Right renal cortex interstitium (tissue), 3 donors: ENCODE results near the gene MIA. TPM values are rescaled to one million over a fixed set of nuclear protein-coding genes. Genes with fewer than 3 reads are reported as not detected.
"Not testable (repeated sequence)": the region's sequence is repeated elsewhere in the genome, so short reads cannot be mapped to it uniquely, and the experiment has no call there.

Experiments
- DNase-seq, 3 donors: peaks; one replicate each; pipeline ENCODE4 v3.0.0-alpha.2; 2013; ENCODE audit warnings: low read depth in 3 of 3, low spot score in 2 of 3
- polyA plus RNA-seq, 3 donors: library from polyadenylated mRNA; unstranded; fragments of 120-200 nt; gene quantifications; one replicate each; pipeline ENCODE4 v1.2.1, GENCODE V29; 2013; ENCODE audit not compliant: insufficient read length in 3 of 3

MIA gene
- polyA plus RNA-seq, 3 donors: 0.31 to 1.6 (median 0.69) TPM

DNA sequence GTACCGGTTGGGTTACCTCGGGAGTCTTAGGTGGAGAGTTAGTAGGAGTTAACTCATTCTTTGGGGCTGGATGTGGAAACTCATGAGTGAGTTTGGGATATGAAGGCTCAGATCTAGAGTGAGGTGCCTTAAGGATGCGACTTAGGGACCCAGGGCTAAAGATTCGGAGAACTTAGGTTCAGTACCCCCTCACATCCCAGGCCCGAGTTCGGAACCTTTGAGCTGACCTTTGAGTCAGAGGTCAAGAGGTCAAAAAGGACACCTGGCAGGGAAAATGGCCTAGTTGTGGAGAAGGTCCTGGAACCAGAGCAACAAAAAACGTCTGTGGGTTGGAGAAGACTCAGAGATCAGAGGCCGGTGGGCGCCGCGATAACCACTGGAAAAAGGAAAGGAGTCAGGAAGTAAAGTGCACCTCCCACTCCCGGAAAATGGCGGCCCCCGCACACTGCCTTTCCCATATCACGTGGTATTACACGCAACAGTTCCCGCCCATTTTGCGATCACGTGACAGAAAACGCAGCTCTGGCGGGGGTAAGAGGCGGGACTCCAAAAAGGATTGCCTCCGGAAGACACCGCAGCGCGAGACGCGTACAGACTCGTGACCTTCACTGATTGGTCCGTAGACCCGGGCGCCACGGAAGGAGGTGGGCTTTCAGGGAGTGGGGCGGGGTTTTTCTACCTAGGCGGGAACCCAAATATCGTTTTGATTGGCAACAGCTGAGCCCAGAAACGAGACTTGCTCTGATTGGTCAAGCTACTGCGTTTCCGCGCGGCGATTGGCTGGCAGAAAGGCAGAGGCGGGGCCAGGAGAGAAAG is 25.1 kb upstream of the MIA start, which contains the start of gene ACTMAP:
TSS of gene ACTMAP (minus strand) at position 420 of the 816 bp plus-strand sequence. CDS start 674 bp downstream, outside the sequence.
- peak; percentile 99 to 100 (median 100) for DNase-seq

DNA sequence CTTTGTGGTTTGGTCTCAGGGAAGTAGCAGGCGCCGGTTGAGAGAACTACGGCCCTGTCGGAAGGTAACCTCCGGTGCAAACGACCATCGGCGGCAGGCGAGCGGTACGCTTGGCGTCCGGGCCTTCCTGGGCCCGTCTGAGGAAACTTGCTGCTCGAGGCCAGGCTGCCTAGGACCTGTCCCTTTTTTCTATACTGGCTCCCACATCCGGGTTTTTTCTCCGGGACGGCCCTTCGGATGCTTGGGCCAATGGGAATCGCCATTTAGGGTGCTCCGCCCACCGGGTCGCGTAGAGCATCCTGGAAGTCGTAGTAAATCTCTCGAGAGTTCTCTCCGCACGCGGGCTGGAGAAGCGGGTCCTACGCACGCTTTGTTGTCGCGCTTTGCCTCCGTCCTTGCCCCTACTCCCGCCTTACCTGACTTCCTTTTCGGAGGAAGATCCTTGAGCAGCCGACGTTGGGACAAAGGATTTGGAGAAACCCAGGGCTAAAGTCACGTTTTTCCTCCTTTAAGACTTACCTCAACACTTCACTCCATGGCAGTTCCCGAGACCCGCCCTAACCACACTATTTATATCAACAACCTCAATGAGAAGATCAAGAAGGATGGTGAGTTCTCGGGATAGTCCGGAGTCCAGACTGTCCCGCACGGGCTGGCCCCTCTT is 24.3 kb upstream of the MIA start, which contains the start of gene SNRPA:
TSS of gene SNRPA (plus strand) at position 330 of the 664 bp plus-strand sequence. CDS start at position 536, 206 bp downstream.
- peak in 2 of 3 donors; percentile 98 for DNase-seq

DNA sequence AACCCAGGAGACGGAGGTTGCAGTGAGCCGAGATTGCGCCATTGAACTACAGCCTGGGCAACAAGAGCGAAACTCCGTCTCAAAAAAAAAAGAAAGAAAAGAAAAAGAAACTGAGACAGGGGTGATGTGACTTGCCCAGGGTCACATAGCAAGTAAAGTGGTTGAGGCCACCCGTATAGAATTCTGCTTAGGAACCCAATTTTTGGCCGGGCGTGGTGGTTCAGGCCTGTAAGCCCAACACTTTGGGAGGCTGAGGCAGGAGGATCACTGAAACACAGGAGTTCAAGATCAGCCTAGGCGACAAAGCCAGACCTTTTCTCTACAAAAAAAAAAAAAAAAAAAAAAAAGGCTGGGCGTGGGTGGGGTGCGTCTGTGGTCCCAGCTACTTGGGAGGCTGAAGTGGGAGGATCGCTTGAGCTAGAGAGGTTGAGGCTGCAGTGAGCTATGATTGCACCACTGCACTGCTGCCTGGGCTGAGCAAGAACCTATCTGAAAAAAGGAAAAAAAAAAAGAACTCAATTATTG is 23.0 kb upstream of the MIA start:
- DNase-seq: no peak

DNA sequence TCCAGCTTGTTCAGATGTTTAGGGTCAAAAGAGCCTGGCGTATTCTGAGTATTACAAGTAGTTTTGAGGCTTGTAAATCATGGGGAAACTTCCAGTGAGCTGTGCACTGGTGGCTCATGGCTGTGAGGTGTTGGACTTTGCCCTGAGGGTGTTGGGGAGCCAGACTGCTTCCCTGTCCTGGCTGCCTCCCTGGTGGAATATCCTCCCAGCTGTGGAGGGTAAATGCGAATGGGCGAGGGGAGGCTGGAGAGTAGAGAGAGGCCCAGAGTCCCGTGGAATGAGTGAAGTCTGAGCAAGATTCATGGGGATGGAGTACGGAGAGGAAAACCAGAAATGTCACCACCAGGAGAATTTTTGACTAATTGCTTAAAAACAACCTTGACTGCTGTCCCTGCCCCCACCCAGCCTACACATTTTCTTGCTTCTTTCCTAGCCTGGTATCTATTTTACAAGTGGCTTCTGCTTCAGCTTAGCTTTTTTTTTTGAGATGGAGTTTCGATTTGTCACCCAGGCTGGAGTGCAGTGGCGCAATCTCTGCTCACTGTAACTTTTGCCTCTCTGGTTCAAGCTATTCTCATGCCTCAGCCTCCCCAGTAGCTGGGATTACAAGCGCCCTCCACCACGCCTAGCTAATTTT is 20.6 kb upstream of the MIA start:
- DNase-seq: no peak

DNA sequence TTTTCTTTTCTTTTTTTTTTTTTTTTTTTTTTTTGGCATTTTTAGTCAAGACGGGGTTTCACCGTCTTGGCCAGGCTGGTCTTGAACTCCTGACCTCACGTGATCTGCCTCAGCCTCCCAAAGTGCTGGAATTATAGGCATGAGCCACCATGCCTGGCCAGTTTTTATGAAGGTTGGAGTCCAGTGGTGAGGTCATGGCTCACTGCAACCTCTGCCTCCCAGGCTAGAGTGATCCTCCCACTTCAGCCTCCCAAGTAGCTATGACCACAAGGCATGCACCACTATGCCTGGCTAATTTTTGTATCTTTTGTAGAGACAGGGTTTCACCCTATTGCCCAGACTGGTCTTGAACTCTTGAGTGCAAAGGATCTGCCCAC is 20.1 kb upstream of the MIA start:
- no peak for DNase-seq

DNA sequence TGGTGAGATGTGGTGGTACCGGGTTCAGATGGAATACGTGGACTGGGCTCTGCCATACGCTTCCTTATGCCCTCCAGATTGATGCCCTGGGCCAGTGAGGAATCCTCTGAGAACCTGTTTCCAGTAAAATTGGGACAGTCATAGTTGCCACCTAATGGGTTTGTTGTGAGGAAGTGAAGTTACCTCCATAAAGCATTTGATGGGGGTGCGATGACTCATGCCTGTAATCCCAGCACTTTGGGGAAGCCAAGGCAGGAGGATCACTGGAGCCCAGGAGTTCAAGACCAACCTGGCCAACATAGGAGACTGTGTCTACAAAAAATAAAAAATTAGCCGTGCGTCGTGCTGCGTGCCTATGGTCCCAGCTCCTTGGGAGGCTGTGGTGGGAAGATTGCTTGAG is 19.5 kb upstream of the MIA start:
- no peak for DNase-seq

DNA sequence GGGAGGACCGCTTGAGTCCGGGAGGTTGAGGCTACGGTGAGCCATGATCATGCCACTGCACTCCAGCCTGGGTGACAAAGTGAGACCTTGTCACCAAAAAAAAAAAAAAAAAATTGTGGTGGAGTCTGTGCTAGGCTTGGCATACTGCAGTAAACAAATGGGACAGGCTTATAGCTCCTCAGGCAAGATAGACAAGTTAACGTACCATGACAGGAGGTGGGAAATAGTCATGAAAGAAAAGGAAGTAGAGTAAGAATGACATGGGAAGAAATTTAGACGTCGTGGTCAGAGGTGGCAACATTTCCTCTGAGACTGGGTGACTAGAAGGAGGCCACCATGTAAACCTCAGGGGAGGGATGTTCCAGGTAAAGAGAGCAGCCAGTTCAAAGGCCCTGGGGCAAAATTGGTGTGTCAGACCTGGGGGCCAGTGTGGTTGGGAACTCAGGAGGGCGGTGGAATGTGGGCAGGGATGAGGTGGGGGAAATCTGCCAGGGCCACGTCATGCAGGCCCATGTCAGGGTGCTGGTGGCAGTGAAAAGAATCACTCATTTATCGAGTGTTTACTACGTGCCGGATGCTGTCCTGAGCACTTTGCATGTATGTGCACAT is 18.7 kb upstream of the MIA start:
- DNase-seq: no peak

DNA sequence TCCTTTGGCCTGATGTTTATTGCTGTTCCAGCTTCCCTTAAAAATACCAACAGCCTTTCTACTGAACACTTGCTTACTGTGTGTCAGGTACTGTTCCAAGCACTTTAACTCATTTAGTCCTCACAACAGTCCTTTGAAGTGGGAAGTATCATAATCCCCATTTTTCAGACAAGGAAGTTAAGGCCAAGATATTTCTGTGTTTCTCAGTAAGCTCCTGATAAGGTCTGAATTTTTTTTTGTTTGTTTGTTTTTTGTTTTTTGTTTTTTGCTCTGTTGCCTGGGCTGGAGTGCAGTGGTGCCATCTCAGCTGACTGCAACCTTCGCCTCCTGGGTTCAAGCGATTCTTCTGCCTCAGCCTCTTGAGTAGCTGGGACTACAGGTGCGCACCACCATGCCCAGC is 16.8 kb upstream of the MIA start:
- no peak for DNase-seq

DNA sequence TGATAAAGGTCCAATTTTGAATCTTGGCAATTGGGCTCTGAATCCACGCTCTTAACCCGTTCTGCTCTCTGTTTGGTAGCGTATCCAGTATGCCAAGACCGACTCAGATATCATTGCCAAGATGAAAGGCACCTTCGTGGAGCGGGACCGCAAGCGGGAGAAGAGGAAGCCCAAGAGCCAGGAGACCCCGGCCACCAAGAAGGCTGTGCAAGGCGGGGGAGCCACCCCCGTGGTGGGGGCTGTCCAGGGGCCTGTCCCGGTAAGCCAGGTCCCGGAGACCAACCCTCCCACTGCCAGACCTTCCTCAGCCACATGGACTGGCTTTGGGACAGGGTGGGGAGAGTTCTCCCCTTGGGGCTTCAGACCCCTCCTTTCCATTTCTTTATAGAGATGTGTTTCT is 16.0 kb upstream of the MIA start:
- DNase-seq: no peak

DNA sequence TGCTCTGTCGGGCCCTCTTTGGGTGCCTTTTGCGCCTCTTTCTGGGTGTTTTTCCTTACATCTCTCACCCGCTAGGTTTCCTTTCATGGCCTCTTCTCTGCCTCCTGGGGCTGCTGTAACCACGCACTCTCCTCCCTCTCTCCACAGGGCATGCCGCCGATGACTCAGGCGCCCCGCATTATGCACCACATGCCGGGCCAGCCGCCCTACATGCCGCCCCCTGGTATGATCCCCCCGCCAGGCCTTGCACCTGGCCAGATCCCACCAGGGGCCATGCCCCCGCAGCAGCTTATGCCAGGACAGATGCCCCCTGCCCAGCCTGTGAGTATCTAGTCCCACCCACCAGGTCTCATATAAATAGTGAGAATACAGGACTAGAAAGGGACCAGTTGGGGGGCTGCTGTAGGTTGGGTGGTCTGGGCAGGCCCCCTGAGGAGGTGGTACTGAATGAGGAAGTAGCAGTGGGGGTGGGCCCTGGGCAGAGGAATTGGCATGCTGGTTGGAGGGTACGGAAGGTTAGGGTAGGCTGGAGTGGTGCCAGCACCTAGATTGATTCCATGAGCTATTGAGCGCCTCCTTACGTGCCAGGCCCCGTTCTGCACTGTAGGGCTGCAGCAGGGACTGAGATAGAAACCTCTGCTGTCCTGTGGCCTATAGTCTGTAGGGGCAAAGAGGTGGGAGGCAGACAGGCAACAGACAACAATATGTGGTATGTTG is 12.4 kb upstream of the MIA start:
- DNase-seq: no peak

DNA sequence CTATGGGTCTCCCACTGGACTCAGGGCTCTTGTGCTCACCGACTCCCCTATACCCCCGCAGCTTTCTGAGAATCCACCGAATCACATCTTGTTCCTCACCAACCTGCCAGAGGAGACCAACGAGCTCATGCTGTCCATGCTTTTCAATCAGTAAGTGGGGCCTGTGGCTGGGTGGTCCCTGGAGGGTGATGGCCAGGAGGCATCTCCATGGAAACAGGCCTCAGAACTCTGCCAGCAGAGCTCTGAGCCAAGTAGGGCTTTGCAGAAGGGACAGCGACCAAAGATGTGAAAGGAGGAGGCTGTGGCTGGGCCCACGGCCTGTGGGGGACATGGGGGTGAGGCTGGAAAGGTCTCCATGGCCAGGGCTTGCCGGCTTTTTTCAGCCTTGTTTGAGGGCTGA is 11.8 kb upstream of the MIA start:
- no peak for DNase-seq

DNA sequence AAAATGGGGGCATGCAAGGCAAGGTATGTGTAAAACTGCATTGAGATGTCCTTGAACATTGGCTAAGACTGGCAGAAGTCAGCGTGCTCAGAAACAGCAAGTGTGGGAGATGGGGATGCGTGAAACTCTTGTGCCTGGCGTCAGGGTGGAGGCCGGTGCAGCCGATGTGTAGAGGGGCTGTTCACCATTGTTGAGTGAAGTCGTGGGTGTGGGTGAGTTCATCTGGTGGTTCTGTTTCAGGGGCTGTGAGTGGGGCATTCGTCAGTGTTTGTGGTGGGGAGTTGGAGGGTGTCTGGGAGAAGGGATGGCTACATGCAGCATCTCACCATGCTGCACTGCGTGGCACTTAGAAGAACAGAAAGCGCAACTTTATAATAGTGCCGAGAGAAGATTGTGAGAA is 11.4 kb upstream of the MIA start:
- DNase-seq: no peak

DNA sequence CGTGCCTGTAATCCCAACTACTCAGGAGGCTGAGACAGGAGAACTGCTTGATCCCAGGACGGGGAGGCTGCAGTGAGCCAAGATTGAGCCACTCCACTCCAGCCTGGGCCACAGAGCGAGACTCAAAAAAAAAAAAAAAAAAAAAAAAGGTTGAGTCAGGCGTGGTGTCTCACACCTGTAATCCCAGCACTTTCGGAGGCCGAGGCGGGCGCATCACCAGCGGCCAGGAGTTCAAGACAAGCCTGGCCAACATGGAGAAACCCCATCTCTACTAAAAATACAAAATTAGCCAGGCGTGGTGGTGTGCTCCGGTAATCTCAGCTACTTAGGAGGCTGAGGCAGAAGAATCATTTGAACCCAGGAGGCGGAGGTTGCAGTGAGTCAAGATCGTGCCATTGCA is 8.9 kb upstream of the MIA start:
- DNase-seq: not testable (repeated sequence)

DNA sequence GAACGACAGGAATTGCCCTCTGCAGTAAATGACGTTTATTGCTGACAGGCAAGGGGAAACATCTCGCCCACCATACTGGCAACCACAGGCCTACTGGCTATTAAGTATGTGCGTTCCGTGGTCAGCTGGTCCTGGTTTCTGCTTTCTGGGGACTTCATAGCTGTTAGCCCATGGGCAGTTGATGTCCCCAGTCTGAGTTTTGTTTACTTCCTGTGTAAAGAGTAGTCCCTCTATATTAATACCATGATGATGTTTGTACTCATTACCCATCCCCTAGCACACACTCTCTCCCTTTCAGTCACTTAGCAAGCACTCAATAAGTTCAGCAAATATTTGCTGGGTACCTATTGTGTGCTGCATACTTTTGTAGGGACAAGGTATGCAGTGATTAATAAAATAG is 6.5 kb upstream of the MIA start:
- DNase-seq: no peak

DNA sequence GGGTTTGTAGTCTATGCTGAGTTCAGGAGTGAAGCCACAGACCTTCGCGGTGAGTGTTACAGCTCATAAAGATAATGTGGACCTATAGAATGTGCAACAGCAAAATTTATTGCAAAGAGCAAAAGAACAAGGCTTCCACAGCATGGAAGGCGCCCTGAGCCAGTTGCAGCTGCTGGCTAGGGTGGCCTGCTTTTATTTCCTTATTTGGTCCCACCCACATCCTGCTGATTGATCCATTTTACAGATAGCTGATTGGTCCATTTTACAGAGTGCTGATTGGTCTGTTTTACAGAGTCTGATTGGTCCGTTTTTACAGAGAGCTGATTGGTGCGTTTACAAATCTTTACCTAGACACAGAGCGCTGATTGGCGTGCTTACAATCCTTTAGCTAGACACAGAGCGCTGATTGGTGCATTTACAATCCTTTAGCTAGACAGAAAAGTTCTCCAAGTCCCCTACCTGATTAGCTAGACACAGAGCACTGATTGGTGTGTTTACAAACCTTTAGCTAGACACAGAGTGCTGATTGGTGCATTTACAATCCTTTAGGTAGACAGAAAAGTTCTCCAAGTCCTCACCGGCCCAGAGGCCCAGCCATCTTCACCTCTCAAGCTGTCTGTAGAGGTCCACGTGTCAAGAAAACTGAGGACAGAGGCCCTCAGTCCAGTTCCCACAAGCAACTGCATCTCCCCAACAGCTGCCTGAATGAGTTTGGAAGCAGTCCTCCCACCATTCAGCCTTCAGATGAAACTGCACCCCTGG is 4.0 kb upstream of the MIA start:
- not testable (repeated sequence) for DNase-seq

DNA sequence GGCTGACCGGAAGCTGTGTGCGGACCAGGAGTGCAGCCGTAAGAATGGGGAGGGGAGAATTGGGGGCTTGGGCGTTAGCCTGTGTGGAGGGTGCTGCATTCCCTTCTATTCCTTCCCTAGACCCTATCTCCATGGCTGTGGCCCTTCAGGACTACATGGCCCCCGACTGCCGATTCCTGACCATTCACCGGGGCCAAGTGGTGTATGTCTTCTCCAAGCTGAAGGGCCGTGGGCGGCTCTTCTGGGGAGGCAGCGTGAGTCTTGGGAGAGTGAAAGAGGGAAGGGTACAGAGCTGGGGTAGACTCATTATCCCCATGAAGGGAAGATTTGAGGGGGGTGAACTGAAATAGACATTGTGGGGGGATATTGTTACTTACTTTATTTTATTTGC is 306 bp downstream of the MIA start:
- no peak for DNase-seq

DNA sequence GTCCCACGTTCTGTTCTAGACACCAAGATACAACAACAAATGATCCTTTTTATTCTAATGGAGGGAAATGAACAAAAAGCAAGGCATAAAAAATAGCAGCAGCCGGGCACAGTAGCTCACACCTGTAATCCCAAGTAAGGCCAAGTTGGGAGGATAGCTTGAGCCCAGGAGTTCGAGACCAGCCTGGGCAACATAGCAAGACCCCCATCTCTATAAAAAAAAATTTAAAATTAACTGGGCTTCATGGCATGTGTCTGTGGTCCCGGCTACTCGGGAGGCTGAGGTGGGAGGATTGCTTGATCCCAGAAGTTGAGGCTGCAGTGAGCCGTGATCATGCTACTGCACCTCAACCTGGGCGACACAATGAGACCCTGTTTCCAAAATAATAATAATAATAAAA is 1.0 kb downstream of the MIA start:
- DNase-seq: no peak

DNA sequence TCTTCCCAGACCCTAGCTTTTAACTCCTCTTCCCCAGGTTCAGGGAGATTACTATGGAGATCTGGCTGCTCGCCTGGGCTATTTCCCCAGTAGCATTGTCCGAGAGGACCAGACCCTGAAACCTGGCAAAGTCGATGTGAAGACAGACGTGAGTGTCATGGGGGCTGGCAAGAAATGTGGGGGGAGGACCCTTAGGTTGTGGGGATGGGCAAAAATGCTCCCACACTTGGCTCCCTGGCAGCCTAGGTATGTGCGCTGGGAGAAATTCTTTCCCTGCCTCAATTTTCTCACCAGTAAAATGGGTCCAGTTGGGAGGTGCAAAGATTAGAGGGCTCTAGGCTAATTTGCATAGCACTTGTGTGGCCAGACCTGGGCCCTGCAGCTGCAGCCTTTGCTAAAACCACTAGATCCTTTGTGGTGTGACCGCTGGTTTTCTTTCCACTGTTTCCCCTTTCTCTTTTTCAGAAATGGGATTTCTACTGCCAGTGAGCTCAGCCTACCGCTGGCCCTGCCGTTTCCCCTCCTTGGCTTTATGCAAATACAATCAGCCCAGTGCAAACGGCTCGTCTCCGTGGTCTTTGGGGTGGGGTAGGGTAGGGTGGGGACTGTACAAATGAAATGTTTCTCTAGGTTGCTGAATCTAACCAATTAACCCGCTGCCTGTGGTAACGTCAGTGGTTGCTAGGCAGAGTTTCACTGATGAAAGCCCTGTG is 1.8 kb downstream of the MIA start:
- peak; percentile 85 to 89 (median 89) for DNase-seq

DNA sequence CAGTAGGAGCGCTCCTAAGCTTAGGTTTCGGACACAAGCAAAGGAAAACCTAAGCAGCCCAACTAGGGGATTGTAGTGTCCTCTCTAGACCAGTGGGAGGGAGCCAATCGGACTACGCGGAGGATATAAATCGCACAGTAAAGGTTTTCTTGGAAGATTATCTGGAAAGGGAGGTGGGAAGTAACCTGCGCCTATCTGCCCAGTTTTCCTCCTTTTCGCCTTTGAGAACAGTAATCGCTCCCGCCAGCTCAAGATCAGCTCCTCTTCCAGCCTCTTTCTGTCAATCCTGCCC is 2.3 kb downstream of the MIA start:
- no peak for DNase-seq
